CD4-positive, alpha-beta T cell treated with Interleukin-17A for 1 hour (primary cell): ENCODE measurements around the gene TFAP2C.
"Not testable (repeated sequence)": the region's sequence is repeated elsewhere in the genome, so short reads cannot be mapped to it uniquely, and the experiment has no call there.

Experiments
- DNase-seq: peaks from one replicate; pipeline ENCODE4 v3.0.0-alpha.2; 2020

Gene TFAP2C

DNA sequence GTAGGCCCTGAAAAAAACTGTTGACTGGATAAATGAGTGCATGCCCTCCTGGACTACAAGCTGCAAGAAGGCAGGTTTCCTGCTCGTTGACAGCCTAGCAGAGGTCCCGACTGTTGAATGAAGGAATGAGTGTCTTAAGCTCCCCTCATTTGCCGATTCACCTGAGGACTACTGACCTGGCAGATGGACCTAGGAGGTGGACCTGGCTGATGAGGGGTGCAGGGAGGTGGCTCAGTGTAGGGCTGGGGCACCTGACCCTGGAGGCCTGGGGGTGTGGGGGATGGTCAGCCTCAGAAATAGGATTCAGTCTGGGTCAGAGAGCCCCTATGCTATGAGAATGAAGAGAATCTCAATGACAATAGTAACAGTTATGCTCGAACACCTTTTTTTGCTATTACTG lies 11.6 kb upstream of the TFAP2C start:
- no peak for DNase-seq

GRCh38 chr20:56621730-56622129 lies 7.4 kb upstream of the TFAP2C start:
- no peak for DNase-seq

DNA sequence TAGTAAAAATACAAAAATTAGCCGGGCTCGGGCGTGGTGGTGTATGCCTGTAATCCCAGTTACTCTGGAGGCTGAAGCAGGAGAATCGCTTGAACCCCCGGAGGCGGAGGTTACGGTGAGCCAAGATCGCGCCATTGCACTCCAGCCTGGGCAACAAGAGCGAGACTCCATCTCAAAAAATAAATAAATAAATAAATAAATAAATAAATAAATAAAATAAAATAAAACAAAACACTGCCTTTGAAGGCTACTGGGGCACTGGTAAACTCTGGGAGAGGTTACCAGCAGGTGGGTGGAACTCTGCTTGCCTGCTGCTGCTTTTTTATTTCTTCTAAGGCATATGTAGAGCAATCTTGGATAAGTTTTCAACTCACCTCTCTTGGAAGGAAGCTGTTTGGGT lies 5.2 kb upstream of the TFAP2C start:
- not testable (repeated sequence) for DNase-seq

DNA sequence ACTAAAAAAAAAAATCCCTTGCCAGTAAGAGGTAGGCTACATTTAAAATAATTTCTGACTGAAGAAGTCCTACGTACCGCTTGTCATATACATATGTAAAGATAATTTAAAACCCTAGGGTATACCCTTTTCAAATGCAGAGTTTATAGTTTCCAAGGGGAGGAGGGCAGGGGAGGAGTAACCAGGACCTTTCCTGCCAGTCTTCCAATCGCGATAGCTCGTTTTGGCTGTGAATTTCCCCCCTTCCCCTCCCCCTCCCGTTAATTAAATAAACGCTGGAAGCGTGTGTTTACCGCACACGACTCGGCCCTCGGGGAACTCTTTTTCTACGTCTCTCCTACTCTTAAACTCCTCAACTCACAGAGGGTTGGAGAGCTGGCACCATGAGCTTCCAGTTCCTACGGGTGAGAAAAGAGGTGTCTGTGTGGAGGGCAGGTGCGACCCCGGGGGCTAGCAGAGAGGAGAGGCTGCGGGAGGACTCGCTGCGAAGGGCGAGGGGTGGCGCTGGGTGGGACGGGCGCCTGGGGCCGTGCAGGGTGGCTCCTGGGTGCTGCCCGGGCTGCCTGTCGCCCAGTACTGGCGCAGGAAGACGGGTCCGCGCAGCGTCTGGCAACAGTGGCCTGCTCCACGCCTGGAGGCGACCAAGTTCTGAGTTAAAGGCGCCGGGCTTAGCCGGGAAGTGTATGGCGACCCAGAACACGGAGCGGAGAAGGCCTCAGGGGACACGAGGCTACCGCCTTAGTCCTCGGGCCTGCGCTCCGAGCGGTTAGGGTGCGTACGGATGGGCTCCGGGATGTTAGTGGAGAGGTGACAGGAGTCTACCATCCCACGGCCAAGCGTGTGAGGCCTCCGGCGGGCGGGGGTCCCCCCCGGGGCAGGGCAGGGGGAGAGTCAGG lies 4.1 kb upstream of the TFAP2C start:
- DNase-seq, result no peak

- DNase-seq, result no peak
Observed at GRCh38 chr20:56625837-56626236, 3.3 kb upstream of the TFAP2C start.

- DNase-seq, result no peak
Observed at GRCh38 chr20:56626367-56627121, 2.6 kb upstream of the TFAP2C start.

GRCh38 chr20:56627122-56628014 lies 1.7 kb upstream of the TFAP2C start:
- DNase-seq, result no peak

GRCh38 chr20:56628015-56628872 lies 862 bp upstream of the TFAP2C start:
- no peak for DNase-seq

DNA sequence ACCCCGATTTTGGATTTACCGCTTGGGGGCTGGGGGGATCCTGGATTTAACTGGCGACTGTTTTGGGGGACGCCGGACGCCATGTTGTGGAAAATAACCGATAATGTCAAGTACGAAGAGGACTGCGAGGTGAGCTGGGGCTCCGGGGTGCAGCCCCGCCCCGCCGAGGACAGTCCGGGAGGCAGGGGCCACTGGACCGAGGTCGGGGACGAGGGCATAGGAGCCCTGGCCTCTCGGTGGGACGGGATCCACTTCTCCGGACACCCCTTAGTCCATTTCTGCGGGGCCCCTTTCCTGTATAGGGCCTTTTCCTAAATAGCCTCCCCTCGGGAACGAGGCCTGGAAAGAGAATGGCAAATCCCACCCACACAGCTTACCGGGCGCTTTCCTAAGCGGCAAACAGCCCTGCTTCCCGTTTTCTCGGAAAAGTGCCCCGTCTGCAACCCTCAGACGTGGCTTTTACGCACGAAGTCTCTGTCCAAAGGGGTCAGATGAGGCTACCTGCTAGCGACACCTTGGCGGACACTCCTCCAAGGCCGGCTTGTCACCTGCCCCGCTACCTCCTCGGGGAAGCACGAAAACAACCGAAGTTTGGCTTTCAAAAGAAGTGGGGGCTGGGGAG lies 469 bp downstream of the TFAP2C start:
- DNase-seq, result no peak

DNA sequence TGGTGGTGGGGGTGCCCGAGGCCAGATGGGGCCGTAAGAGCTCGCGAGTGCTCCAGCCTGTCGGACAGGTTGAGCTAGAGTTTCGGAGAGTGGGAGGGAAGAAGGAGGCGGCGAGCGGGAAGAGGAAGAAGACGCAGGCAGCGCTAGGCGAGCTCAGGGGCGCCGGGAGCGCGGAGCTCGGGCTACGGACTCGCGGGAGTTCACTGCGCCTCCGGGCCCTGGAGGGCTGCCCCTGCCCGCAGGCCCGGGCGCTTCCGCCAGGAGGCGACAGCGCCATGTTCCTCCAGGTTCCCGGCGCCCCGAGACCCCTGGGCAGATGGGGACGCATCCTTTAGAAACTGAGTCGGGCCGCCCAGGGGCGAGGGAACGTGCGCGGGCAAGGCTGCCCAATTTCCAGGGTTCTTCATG lies 984 bp downstream of the TFAP2C start:
- no peak for DNase-seq

- no peak for DNase-seq
Observed at GRCh38 chr20:56630506-56631317, 1.6 kb downstream of the TFAP2C start.

DNA sequence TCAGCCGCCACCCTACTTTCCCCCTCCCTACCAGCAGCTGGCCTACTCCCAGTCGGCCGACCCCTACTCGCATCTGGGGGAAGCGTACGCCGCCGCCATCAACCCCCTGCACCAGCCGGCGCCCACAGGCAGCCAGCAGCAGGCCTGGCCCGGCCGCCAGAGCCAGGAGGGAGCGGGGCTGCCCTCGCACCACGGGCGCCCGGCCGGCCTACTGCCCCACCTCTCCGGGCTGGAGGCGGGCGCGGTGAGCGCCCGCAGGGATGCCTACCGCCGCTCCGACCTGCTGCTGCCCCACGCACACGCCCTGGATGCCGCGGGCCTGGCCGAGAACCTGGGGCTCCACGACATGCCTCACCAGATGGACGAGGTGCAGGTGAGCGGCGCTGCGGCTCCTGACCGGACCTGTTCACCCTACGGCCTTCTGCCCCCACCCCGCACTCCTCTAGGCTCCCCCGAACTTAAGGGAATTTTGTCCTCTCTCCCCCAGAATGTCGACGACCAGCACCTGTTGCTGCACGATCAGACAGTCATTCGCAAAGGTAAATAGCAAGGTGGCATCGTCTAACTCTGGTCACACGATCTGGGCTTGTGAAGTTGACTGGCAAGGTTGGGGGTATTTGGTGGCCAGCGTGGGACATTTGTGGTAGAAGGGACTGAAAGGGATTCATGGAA lies 2.3 kb downstream of the TFAP2C start:
- no peak for DNase-seq

DNA sequence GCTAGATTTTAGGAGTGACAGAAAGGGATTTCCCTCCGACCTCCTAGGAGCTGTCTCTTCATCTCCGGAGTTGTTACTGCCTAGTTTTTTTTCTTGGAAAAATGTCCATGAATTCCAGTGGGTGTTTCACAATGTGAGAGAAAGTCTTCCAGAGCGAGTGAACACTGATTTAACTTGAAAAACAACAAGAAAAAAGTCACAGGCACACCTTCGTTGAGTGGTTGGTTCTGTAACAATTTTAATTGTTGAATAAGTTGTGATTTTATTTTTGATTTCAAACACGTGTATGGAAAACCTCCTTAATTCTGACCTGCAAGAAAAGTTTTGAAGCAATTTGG lies 2.9 kb downstream of the TFAP2C start:
- no peak for DNase-seq

GRCh38 chr20:56634307-56634706 lies 5.2 kb downstream of the TFAP2C start:
- no peak for DNase-seq

GRCh38 chr20:56634735-56635385 lies 5.8 kb downstream of the TFAP2C start:
- no peak for DNase-seq

- DNase-seq, result no peak
Observed at GRCh38 chr20:56636716-56637115, 7.6 kb downstream of the TFAP2C start.

GRCh38 chr20:56637576-56637975 lies 8.5 kb downstream of the TFAP2C start:
- no peak for DNase-seq

DNA sequence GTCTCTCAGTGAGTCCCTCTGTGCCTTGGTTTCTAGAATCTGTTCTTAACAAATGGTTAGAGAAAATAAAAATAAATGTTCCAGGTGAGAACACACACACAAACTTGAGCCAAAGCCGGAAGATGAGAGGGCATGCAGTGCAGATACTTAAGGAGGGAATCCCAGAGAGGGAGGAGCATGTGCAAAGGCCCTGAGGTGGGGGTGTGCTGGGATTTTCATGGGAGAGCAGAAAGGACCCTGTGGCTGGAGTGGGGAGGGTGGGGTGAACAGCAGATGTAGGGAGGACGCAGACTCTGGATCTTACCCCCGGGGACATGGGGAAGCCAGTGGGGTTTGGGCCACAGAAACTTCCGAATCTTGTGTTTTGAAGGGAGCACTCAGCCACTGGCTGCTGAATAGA lies 17.5 kb downstream of the TFAP2C start:
- DNase-seq, result no peak

GRCh38 chr20:56653211-56653610 lies 24.1 kb downstream of the TFAP2C start:
- DNase-seq, result no peak

DNA sequence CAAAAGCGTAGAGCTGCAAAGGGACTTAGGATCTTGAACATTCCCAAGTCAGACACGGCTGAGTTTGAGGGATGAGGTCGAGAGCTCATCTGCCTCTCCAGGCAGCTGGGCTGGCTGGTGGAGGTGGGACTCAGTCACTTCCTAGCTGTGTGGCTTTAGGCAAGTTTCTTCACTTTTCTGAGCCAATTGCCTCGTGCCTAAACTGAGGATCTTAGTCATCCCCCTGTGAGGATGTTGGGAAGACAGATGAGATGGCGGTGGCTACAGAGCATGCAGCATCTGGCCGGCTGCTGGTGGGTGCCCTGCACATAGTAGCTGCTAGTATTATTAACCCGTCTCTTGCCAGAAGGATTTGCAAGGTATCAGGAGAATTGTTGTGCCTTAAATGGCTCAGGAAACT lies 27.5 kb downstream of the TFAP2C start:
- no peak for DNase-seq
